Hypothalamus (tissue), 51 donors: ENCODE measurements around the gene TTLL7.
"Not testable (repeated sequence)": the region's sequence is repeated elsewhere in the genome, so short reads cannot be mapped to it uniquely, and the experiment has no call there.

ENCODE experiments used
- DNase-seq, 51 donors: peaks; one replicate each; lab custom pipeline; 2025; lab: John Stamatoyannopoulos, UW

The TTLL7 gene

DNA sequence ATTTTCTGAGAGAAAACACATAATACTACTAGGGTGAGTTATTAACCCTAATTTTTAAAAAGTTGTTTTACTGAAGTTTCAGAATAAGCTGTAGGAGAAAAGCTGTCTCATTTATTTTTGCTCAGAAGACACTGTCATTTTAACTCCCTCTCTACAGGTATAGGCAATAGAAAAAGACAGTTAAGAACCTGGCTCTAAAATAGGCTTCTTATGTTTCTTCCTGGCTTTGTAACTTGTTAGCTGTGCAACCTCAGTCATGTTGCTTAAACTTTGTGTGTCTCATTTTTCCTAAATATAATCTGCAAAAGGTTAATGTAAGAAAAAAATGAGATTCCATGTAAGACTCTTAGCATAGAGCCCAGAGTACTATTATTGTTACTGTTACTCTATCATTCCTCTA, 64.4 kb downstream of the TTLL7 start:
- no peak for DNase-seq

DNA sequence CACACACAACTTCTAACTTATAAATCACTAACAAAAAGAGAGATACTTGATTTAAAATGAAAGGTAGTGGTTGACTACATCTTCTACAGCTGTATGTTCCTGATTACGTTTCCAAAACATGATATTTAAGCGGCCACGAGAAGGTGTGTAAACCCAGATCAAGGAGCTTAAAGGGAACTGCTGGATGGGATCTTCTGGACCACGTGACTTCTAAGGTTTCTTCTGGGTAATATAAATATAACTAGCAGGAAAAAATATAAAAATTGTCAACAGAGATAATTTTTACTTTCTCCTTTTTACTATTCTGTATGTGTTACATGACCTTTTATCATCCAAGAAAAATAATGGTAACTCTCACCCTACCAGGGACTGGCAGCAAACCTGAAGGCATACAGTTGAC, 66.2 kb downstream of the TTLL7 start:
- no peak for DNase-seq

GRCh38 chr1:83932281-83932680, 66.7 kb downstream of the TTLL7 start:
- DNase-seq: peak in 1 of 51 donors; percentile 25

- DNase-seq: peak in 5 of 51 donors; percentile 1 to 73 (median 3)
Measured at GRCh38 chr1:83931658-83932253, 67.2 kb downstream of the TTLL7 start.

DNA sequence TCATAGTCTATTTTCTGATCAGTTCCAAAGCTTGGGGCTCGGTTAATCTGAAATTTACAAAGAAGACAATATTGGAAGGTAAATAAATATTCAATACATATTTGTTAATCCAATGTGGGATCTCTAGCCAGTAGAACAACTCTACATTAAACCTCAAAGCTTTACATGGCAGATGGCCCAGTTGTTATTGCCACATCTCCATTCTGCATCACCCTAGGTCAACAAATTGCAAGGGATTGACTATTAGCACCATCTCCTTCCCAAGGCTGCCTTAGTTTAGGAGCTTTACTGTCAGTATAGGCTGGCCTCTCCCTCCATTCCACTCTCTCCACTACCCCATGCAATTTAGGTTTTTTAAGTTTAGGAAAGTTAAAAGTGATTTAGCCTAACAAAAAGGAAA, 69.7 kb downstream of the TTLL7 start:
- no peak for DNase-seq

DNA sequence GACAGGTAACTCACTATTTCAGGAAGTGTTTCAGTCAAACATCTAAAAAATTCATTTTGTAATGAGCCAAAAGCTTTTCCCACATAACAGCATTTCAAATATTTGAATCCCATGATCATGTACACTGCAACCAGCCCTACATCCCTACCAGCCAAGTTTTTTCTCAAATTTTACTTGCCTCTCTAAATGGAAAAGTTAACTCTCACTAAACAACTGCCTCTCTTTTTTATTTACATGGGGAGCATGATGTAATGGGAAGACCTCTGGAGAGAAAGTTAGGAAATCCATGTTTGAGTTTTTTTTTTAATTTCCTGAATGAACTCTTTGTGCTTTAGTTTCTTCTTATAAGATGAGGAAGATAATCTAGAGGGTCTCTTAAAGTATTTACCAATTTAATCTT, 70.5 kb downstream of the TTLL7 start:
- no peak for DNase-seq

GRCh38 chr1:83927701-83928100, 71.2 kb downstream of the TTLL7 start:
- DNase-seq: no peak

DNA sequence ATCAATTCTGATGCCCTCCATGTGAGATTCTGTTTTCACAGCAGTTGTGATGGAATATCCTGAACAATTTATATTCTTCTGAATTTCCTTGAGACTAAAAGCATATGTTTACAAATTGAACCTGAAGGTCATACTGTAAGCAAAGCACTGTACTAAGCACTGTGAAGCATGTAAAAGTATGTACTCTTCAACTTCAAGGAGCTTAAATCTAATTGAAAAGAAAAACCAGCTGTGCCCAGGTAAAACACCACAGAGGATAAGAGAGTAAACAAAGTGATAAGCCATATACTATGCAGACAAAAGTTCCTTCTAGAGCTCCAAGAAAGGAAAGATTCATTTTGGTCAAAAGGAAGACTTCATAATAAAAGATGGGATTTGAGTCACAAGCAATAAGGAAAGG, 71.9 kb downstream of the TTLL7 start:
- DNase-seq: no peak

DNA sequence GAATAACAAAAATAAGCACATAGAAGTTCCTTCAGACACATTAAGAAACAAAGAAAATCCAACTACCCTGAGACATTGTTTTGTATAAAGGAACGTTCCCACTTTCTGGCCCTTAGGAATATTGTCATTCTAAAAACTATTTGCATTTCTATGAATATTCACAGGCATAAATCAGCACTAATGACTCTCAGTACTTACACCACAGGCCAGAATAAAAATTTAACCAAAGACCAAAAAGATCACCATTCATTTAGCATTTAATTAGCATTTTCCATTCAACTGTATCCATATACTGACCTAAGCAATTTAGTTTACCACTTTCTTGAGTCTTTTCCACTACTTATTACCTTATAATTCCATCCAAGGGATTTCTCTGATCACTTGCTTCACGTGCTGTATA, 75.4 kb downstream of the TTLL7 start:
- no peak for DNase-seq

GRCh38 chr1:83922431-83922830, 76.5 kb downstream of the TTLL7 start:
- no peak for DNase-seq

DNA sequence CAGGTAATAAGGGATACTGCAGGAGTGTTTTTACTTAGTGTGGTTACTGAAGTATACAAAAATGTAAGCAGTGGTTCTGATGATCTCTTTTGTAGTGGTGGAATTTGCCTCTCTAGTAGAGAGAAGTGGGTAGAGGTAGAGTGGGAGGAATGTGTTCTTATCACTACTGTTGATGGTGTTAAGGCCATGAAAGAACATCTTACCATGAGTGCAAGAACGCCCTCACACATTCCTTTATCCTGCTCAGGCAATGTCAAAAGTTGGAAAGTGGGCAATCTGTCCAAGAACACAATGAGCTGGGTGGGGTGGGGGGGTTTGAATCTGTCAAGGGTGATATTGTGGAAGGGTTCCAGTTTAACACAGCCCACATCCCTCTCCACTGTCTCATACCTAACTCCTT, 78.6 kb downstream of the TTLL7 start:
- no peak for DNase-seq

GRCh38 chr1:83919872-83920271, 79.1 kb downstream of the TTLL7 start:
- no peak for DNase-seq

GRCh38 chr1:83918688-83919285, 80.1 kb downstream of the TTLL7 start:
- DNase-seq: no peak

GRCh38 chr1:83917959-83918358, 81.0 kb downstream of the TTLL7 start:
- DNase-seq: no peak

DNA sequence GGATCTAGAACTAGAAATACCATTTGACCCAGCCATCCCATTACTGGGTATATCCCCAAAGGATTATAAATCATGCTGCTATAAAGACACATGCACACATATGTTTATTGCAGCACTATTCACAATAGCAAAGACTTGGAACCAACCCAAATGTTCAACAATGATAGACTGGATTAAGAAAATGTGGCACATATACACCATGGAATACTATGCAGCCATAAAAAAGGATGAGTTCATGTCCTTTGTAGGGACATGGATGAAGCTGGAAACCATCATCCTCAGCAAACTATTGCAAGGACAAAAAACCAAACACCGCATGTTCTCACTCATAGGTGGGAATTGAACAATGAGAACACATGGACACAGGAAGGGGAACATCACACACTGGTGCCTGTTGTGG, 82.8 kb downstream of the TTLL7 start:
- not testable (repeated sequence) for DNase-seq

GRCh38 chr1:83912876-83913275, 86.1 kb downstream of the TTLL7 start:
- DNase-seq: no peak

GRCh38 chr1:83910461-83910860, 88.5 kb downstream of the TTLL7 start:
- no peak for DNase-seq

- DNase-seq: no peak
Measured at GRCh38 chr1:83909687-83910086, 89.2 kb downstream of the TTLL7 start.

DNA sequence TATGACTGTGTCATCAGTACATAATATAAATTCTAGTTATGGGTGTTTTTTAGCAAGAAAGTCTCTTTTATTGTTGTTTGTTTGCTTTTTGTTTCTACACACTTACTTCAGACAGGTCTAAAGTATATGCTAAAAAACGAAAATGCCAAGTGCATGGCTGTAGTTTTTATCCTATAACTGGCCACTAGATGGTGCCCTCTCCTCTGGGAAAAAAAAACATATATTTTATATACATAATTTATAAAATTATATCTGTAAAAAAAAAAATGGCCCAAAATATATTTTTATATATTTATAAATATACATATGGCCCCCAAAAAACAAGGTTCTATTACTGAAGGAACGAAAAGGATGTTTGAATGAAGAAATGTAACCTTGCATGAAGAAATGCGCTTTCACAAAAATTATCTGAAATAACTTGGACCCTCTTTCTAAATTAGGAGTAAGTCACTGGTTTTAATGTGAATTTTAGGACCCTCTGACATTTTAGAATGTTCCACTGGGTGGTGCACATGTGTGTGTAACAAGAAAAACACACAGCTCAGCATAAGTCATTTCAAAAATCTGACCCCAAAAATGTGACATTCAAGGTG, 93.5 kb downstream of the TTLL7 start:
- DNase-seq: no peak

DNA sequence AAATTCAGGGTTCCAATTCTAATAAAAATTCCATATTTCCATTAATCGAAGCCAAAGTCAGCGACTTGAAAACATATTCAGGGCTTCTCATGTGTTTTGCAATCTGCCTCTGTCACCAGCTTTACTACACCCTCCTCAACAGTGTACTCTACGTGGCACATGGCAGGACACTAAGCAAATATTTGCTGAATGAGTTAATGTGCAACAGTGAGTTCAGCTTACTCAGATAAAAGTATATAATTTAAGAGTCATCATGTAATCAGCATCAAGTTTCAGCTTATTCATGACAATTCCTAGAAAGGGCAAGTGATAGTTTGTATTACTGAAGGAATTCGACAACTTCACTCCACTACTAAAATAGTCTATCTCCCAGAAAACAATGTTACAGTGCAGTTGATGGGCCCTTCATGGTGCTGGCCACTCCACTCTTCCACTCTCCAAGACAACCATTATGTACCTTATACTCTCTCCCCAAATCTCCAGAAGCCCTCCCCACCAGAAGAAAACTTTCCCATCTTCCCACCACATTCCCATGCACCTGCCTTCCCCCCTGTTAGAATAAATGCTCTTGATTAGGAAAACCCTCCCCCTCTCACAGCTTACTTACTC, 97.3 kb downstream of the TTLL7 start:
- no peak for DNase-seq

- DNase-seq: no peak
Measured at GRCh38 chr1:83900524-83900923, 98.4 kb downstream of the TTLL7 start.

DNA sequence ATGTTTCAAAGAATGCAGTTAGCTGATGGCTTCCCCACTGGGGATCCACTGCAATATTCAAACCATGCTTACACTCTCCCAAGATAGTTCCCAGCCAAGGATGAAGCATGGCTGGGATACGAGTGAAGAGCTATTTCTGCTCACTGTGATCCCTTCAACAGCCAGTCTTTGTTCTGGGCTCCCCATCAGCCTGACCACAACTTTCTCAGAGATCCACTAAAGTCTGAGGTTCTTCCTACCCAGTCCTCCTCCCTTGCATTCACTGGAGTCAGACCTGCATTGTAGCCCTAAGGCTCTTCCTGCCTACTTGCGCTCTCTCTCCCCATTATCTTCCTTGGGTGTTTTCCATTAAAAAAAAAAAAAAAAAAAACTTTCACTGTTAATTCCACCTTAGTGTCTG, 101.4 kb downstream of the TTLL7 start:
- no peak for DNase-seq
